Activated T-cell treated with anti-CD3 and anti-CD28 coated beads, Interleukin-2, amount 50 U/mL, for 48 hours (primary cell): ENCODE results near the gene GGACT.
"Not testable (repeated sequence)": the region's sequence is repeated elsewhere in the genome, so short reads cannot be mapped to it uniquely, and the experiment has no call there.

Source experiments
- DNase-seq, 2 experiments: peaks; one replicate each; pipeline ENCODE4 v3.0.0-alpha.2; 2020

The GGACT gene

GRCh38 chr13:100600461-100600860, 11.9 kb upstream of the GGACT start:
- DNase-seq: no peak

GRCh38 chr13:100597253-100597652, 8.7 kb upstream of the GGACT start:
- no peak for DNase-seq

- no peak for DNase-seq
These were observed 7.9 kb upstream of the GGACT start for GRCh38 chr13:100596516-100596915.

- no peak for DNase-seq
These were observed 6.1 kb upstream of the GGACT start for GRCh38 chr13:100594731-100595130.

- no peak for DNase-seq
These were observed 5.7 kb upstream of the GGACT start for GRCh38 chr13:100594255-100594654.

- no peak for DNase-seq
These were observed 663 bp upstream of the GGACT start for GRCh38 chr13:100589178-100589725.

GRCh38 chr13:100584896-100585295, 3.7 kb downstream of the GGACT start:
- DNase-seq: no peak

GRCh38 chr13:100581504-100581903, 7.1 kb downstream of the GGACT start:
- no peak for DNase-seq

GRCh38 chr13:100581030-100581429, 7.6 kb downstream of the GGACT start:
- no peak for DNase-seq

GRCh38 chr13:100580045-100580444, 8.5 kb downstream of the GGACT start:
- DNase-seq: no peak

GRCh38 chr13:100577239-100577638, 11.3 kb downstream of the GGACT start:
- not testable (repeated sequence) for DNase-seq

GRCh38 chr13:100573121-100573520, 15.5 kb downstream of the GGACT start:
- peak; percentile 76 to 78 for DNase-seq

- no peak for DNase-seq
These were observed 22.0 kb downstream of the GGACT start for GRCh38 chr13:100566543-100566942.

- DNase-seq: no peak
These were observed 23.3 kb downstream of the GGACT start for GRCh38 chr13:100565286-100565685.

- DNase-seq: no peak
These were observed 24.0 kb downstream of the GGACT start for GRCh38 chr13:100564444-100565223.

GRCh38 chr13:100563779-100564178, 24.8 kb downstream of the GGACT start:
- no peak for DNase-seq

GRCh38 chr13:100561599-100562204, 26.9 kb downstream of the GGACT start:
- DNase-seq: no peak

GRCh38 chr13:100561158-100561499, 27.5 kb downstream of the GGACT start:
- no peak for DNase-seq

- DNase-seq: no peak
These were observed 28.0 kb downstream of the GGACT start for GRCh38 chr13:100560498-100561157.

GRCh38 chr13:100559886-100560285, 28.7 kb downstream of the GGACT start:
- no peak for DNase-seq

GRCh38 chr13:100552755-100553154, 35.8 kb downstream of the GGACT start:
- DNase-seq: no peak

GRCh38 chr13:100549316-100549715, 39.3 kb downstream of the GGACT start:
- no peak for DNase-seq

GRCh38 chr13:100547791-100548201, 40.8 kb downstream of the GGACT start:
- DNase-seq: no peak
